Measurements from ENCODE around the gene SLC25A48.

DNA sequence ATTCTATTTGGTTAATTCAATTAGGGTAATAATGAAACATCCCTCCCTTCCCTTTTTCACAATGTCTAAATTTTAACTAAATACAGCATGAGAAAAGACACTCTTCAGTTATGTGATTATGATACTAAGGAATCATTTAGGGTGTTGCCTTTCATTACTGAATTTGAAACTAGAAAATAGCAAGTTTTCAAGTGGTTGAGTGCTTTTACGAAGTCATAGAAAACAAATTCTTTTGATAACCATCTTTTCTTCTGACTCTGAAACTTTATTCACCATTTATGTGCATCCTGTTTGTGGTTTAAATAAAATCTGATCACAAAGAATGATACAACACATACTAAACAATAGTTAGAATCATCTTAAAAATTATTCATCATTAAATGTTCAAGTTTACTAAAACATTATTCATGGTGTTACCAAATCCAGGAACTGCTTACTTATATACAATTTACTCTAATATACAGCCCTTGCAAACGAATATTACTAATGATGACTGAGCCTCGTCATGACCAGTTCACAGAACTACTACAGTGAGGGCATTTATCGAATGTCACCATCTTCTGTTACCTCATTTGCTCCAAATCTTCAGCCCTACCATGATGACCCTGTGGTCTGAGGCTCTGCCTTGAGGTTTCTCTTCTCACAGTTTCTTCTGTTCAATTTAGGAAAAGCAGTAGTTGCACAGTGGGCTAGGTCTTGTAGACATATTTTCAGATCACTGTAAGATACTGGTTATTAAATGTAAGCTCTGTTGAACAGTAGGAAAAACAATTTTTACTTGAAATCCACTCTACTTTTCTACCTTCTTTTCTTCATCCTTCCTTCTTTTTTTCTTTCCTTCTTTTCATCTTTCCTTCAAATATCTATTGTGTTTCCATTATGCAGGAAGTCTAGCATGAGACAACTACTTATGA lies 79.5 kb downstream of the SLC25A48 start:
- TF ChIP-seq, protein P1, sequence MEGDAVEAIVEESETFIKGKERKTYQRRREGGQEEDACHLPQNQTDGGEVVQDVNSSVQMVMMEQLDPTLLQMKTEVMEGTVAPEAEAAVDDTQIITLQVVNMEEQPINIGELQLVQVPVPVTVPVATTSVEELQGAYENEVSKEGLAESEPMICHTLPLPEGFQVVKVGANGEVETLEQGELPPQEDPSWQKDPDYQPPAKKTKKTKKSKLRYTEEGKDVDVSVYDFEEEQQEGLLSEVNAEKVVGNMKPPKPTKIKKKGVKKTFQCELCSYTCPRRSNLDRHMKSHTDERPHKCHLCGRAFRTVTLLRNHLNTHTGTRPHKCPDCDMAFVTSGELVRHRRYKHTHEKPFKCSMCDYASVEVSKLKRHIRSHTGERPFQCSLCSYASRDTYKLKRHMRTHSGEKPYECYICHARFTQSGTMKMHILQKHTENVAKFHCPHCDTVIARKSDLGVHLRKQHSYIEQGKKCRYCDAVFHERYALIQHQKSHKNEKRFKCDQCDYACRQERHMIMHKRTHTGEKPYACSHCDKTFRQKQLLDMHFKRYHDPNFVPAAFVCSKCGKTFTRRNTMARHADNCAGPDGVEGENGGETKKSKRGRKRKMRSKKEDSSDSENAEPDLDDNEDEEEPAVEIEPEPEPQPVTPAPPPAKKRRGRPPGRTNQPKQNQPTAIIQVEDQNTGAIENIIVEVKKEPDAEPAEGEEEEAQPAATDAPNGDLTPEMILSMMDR (tag by site-specific recombination; IDR thresholded peaks at IDR 0.05), result no peak
- TF ChIP-seq, protein P2, sequence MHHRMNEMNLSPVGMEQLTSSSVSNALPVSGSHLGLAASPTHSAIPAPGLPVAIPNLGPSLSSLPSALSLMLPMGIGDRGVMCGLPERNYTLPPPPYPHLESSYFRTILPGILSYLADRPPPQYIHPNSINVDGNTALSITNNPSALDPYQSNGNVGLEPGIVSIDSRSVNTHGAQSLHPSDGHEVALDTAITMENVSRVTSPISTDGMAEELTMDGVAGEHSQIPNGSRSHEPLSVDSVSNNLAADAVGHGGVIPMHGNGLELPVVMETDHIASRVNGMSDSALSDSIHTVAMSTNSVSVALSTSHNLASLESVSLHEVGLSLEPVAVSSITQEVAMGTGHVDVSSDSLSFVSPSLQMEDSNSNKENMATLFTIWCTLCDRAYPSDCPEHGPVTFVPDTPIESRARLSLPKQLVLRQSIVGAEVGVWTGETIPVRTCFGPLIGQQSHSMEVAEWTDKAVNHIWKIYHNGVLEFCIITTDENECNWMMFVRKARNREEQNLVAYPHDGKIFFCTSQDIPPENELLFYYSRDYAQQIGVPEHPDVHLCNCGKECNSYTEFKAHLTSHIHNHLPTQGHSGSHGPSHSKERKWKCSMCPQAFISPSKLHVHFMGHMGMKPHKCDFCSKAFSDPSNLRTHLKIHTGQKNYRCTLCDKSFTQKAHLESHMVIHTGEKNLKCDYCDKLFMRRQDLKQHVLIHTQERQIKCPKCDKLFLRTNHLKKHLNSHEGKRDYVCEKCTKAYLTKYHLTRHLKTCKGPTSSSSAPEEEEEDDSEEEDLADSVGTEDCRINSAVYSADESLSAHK (tag by site-specific recombination; IDR thresholded peaks at IDR 0.05), result no peak
- TF ChIP-seq ZNF24 (tag by site-specific recombination; IDR thresholded peaks at IDR 0.05), result no peak
- no peak for TF ChIP-seq ZBTB8A (tag by site-specific recombination; IDR thresholded peaks at IDR 0.05)
- TF ChIP-seq ZNF623 (tag by site-specific recombination; IDR thresholded peaks at IDR 0.05), result no peak
- TF ChIP-seq ZBTB21 (tag by site-specific recombination; IDR thresholded peaks at IDR 0.05), result no peak
- TF ChIP-seq, protein P3, sequence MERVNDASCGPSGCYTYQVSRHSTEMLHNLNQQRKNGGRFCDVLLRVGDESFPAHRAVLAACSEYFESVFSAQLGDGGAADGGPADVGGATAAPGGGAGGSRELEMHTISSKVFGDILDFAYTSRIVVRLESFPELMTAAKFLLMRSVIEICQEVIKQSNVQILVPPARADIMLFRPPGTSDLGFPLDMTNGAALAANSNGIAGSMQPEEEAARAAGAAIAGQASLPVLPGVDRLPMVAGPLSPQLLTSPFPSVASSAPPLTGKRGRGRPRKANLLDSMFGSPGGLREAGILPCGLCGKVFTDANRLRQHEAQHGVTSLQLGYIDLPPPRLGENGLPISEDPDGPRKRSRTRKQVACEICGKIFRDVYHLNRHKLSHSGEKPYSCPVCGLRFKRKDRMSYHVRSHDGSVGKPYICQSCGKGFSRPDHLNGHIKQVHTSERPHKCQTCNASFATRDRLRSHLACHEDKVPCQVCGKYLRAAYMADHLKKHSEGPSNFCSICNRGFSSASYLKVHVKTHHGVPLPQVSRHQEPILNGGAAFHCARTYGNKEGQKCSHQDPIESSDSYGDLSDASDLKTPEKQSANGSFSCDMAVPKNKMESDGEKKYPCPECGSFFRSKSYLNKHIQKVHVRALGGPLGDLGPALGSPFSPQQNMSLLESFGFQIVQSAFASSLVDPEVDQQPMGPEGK (tag by site-specific recombination; IDR thresholded peaks at IDR 0.05), result no peak
- TF ChIP-seq ZBTB1 (tag by site-specific recombination; IDR thresholded peaks at IDR 0.05), result no peak
- TF ChIP-seq, protein P4, sequence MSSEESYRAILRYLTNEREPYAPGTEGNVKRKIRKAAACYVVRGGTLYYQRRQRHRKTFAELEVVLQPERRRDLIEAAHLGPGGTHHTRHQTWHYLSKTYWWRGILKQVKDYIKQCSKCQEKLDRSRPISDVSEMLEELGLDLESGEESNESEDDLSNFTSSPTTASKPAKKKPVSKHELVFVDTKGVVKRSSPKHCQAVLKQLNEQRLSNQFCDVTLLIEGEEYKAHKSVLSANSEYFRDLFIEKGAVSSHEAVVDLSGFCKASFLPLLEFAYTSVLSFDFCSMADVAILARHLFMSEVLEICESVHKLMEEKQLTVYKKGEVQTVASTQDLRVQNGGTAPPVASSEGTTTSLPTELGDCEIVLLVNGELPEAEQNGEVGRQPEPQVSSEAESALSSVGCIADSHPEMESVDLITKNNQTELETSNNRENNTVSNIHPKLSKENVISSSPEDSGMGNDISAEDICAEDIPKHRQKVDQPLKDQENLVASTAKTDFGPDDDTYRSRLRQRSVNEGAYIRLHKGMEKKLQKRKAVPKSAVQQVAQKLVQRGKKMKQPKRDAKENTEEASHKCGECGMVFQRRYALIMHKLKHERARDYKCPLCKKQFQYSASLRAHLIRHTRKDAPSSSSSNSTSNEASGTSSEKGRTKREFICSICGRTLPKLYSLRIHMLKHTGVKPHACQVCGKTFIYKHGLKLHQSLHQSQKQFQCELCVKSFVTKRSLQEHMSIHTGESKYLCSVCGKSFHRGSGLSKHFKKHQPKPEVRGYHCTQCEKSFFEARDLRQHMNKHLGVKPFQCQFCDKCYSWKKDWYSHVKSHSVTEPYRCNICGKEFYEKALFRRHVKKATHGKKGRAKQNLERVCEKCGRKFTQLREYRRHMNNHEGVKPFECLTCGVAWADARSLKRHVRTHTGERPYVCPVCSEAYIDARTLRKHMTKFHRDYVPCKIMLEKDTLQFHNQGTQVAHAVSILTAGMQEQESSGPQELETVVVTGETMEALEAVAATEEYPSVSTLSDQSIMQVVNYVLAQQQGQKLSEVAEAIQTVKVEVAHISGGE (tag by site-specific recombination; conservative IDR thresholded peaks at IDR 0.05; ENCODE audit: low read depth), result no peak
- TF ChIP-seq ZNF221 (tag by site-specific recombination; IDR thresholded peaks at IDR 0.05; ENCODE audit: borderline replicate concordance), result no peak
- TF ChIP-seq, protein P5, sequence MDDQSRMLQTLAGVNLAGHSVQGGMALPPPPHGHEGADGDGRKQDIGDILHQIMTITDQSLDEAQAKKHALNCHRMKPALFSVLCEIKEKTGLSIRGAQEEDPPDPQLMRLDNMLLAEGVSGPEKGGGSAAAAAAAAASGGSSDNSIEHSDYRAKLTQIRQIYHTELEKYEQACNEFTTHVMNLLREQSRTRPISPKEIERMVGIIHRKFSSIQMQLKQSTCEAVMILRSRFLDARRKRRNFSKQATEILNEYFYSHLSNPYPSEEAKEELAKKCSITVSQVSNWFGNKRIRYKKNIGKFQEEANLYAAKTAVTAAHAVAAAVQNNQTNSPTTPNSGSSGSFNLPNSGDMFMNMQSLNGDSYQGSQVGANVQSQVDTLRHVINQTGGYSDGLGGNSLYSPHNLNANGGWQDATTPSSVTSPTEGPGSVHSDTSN (CRISPR knock-in tag; IDR thresholded peaks at IDR 0.05), result no peak
- no peak for TF ChIP-seq ZBTB7A (tag by site-specific recombination; IDR thresholded peaks at IDR 0.05; ENCODE audit: low read depth)
- no peak for TF ChIP-seq ZNF514 (tag by site-specific recombination; IDR thresholded peaks at IDR 0.05)
- TF ChIP-seq ZNF23 (tag by site-specific recombination; IDR thresholded peaks at IDR 0.05; ENCODE audit: borderline replicate concordance), result no peak

Measured in HEK293 (cell line).